ENCODE results near the gene UTF1. TPM values are rescaled to one million over a fixed set of nuclear protein-coding genes. Genes with fewer than 3 reads are reported as not detected.

The UTF1 gene
- total and polyA plus RNA-seq, 4 donors: not detected

GRCh38 chr10:133195096-133195495, 34.9 kb upstream of the UTF1 start:
- 87 to 92% methylated on average over 19 of the region's 19 CpGs for whole genome bisulfite sequencing, 2 donors

GRCh38 chr10:133195611-133196010, 34.4 kb upstream of the UTF1 start:
- ATAC-seq (ENCODE audit: low FRiP score) (no peak), DNase-seq (peak in 1 of 2 donors; percentile 21)
- no peak overlapping the region for H3K27ac ChIP-seq (ENCODE audit: low read depth in 1 of 2, low read length in 2 of 2)

More at GRCh38 chr10:133195096-133195495, 34.9 kb upstream of the UTF1 start:
- Histone ChIP-seq H3K27ac (ENCODE audit: low read depth in 1 of 2, low read length in 2 of 2) (no peak overlapping the region), H3K4me3 (ENCODE audit: low read length in 2 of 2) (no peak overlapping the region), H3K27me3 (ENCODE audit: control insufficient read depth in 1 of 2, insufficient read depth in 2 of 2, low read length in 1 of 2) (no peaks in the 10 kb centered on the region), H3K36me3 (ENCODE audit: control insufficient read depth in 1 of 2, insufficient read depth in 2 of 2, low read length in 1 of 2) (no peaks in the 10 kb centered on the region), H3K9me3 (ENCODE audit: control insufficient read depth, low read length) (peaks cover 2% of the 10 kb centered on the region), H3K4me1 (ENCODE audit: control insufficient read depth in 1 of 2, insufficient read depth in 2 of 2, low read length in 2 of 2) (no peaks in the 10 kb centered on the region)
- DNase-seq (no peak), ATAC-seq (ENCODE audit: low FRiP score) (no peak)
- intact Hi-C loops (cut with DNase I): no loop called here

GRCh38 chr10:133196221-133196915, 33.6 kb upstream of the UTF1 start:
- Histone ChIP-seq H3K27ac (ENCODE audit: low read depth in 1 of 2, low read length in 2 of 2) (no peak overlapping the region), H3K9me3 (ENCODE audit: control insufficient read depth, low read length) (peaks cover 2% of the 10 kb centered on the region), H3K36me3 (ENCODE audit: control insufficient read depth in 1 of 2, insufficient read depth in 2 of 2, low read length in 1 of 2) (no peaks in the 10 kb centered on the region), H3K4me1 (ENCODE audit: control insufficient read depth in 1 of 2, insufficient read depth in 2 of 2, low read length in 2 of 2) (no peaks in the 10 kb centered on the region), H3K27me3 (ENCODE audit: control insufficient read depth in 1 of 2, insufficient read depth in 2 of 2, low read length in 1 of 2) (no peaks in the 10 kb centered on the region), H3K4me3 (ENCODE audit: low read length in 2 of 2) (no peak overlapping the region)
- no peak for DNase-seq
- intact Hi-C loops (cut with DNase I): no loop called here
- ATAC-seq (ENCODE audit: low FRiP score): no peak
- WGBS, 2 donors: 78 to 83% methylated on average over 24 of the region's 24 CpGs

More at GRCh38 chr10:133195611-133196010, 34.4 kb upstream of the UTF1 start:
- H3K4me1 ChIP-seq (ENCODE audit: control insufficient read depth in 1 of 2, insufficient read depth in 2 of 2, low read length in 2 of 2): no peaks in the 10 kb centered on the region
- peaks cover 2% of the 10 kb centered on the region for H3K9me3 ChIP-seq (ENCODE audit: control insufficient read depth, low read length)
- no peak overlapping the region for H3K4me3 ChIP-seq (ENCODE audit: low read length in 2 of 2)
- 93% methylated on average over 23 of the region's 23 CpGs for WGBS, 2 donors
- no peaks in the 10 kb centered on the region for H3K36me3 ChIP-seq (ENCODE audit: control insufficient read depth in 1 of 2, insufficient read depth in 2 of 2, low read length in 1 of 2)
- no peaks in the 10 kb centered on the region for H3K27me3 ChIP-seq (ENCODE audit: control insufficient read depth in 1 of 2, insufficient read depth in 2 of 2, low read length in 1 of 2)
- intact Hi-C loops (cut with DNase I): no loop called here

- no peaks in the 10 kb centered on the region for H3K4me1 ChIP-seq (ENCODE audit: control insufficient read depth in 1 of 2, insufficient read depth in 2 of 2, low read length in 2 of 2)
- H3K27me3 ChIP-seq (ENCODE audit: control insufficient read depth in 1 of 2, insufficient read depth in 2 of 2, low read length in 1 of 2): no peaks in the 10 kb centered on the region
- DNase-seq: no peak
- H3K36me3 ChIP-seq (ENCODE audit: control insufficient read depth in 1 of 2, insufficient read depth in 2 of 2, low read length in 1 of 2): no peaks in the 10 kb centered on the region
- H3K27ac ChIP-seq (ENCODE audit: low read depth in 1 of 2, low read length in 2 of 2): no peak overlapping the region
- H3K4me3 ChIP-seq (ENCODE audit: low read length in 2 of 2): no peak overlapping the region
- 89 to 92% methylated on average over 37 to 40 of the region's 40 CpGs for WGBS, 2 donors
- no peaks in the 10 kb centered on the region for H3K9me3 ChIP-seq (ENCODE audit: control insufficient read depth, low read length)
- intact Hi-C loops (cut with DNase I): no loop called here
- no peak for ATAC-seq (ENCODE audit: low FRiP score)
Measured at GRCh38 chr10:133196936-133197758, 32.9 kb upstream of the UTF1 start.

- no peaks in the 10 kb centered on the region for H3K36me3 ChIP-seq (ENCODE audit: control insufficient read depth in 1 of 2, insufficient read depth in 2 of 2, low read length in 1 of 2)
- 92 to 96% methylated on average over 9 of the region's 9 CpGs for WGBS, 2 donors
- no peak for DNase-seq
Measured at GRCh38 chr10:133197786-133198185, 32.2 kb upstream of the UTF1 start.

GRCh38 chr10:133198206-133198605, 31.8 kb upstream of the UTF1 start:
- ATAC-seq (ENCODE audit: low FRiP score) (no peak), DNase-seq (no peak)
- intact Hi-C loops (cut with DNase I): no loop called here
- Histone ChIP-seq H3K4me1 (ENCODE audit: control insufficient read depth in 1 of 2, insufficient read depth in 2 of 2, low read length in 2 of 2) (no peaks in the 10 kb centered on the region), H3K27me3 (ENCODE audit: control insufficient read depth in 1 of 2, insufficient read depth in 2 of 2, low read length in 1 of 2) (no peaks in the 10 kb centered on the region), H3K4me3 (ENCODE audit: low read length in 2 of 2) (no peak overlapping the region), H3K36me3 (ENCODE audit: control insufficient read depth in 1 of 2, insufficient read depth in 2 of 2, low read length in 1 of 2) (no peaks in the 10 kb centered on the region), H3K27ac (ENCODE audit: low read depth in 1 of 2, low read length in 2 of 2) (no peak overlapping the region), H3K9me3 (ENCODE audit: control insufficient read depth, low read length) (no peaks in the 10 kb centered on the region)
- 94 to 95% methylated on average over 21 to 26 of the region's 26 CpGs for WGBS, 2 donors

More at GRCh38 chr10:133197786-133198185, 32.2 kb upstream of the UTF1 start:
- ATAC-seq (ENCODE audit: low FRiP score): no peak
- no peaks in the 10 kb centered on the region for H3K27me3 ChIP-seq (ENCODE audit: control insufficient read depth in 1 of 2, insufficient read depth in 2 of 2, low read length in 1 of 2)
- no peak overlapping the region for H3K4me3 ChIP-seq (ENCODE audit: low read length in 2 of 2)
- intact Hi-C loops (cut with DNase I): no loop called here
- no peaks in the 10 kb centered on the region for H3K9me3 ChIP-seq (ENCODE audit: control insufficient read depth, low read length)
- no peaks in the 10 kb centered on the region for H3K4me1 ChIP-seq (ENCODE audit: control insufficient read depth in 1 of 2, insufficient read depth in 2 of 2, low read length in 2 of 2)
- no peak overlapping the region for H3K27ac ChIP-seq (ENCODE audit: low read depth in 1 of 2, low read length in 2 of 2)

GRCh38 chr10:133198621-133199487, 31.2 kb upstream of the UTF1 start:
- intact Hi-C loops (cut with DNase I): no loop called here

GRCh38 chr10:133199488-133199885, 30.5 kb upstream of the UTF1 start:
- Histone ChIP-seq H3K27ac (ENCODE audit: low read depth in 1 of 2, low read length in 2 of 2) (no peak overlapping the region), H3K9me3 (ENCODE audit: control insufficient read depth, low read length) (no peaks in the 10 kb centered on the region), H3K36me3 (ENCODE audit: control insufficient read depth in 1 of 2, insufficient read depth in 2 of 2, low read length in 1 of 2) (no peaks in the 10 kb centered on the region), H3K27me3 (ENCODE audit: control insufficient read depth in 1 of 2, insufficient read depth in 2 of 2, low read length in 1 of 2) (no peaks in the 10 kb centered on the region), H3K4me3 (ENCODE audit: low read length in 2 of 2) (no peak overlapping the region), H3K4me1 (ENCODE audit: control insufficient read depth in 1 of 2, insufficient read depth in 2 of 2, low read length in 2 of 2) (no peaks in the 10 kb centered on the region)
- ATAC-seq (ENCODE audit: low FRiP score): no peak
- DNase-seq: no peak
- WGBS, 2 donors: 89 to 91% methylated on average over 13 of the region's 13 CpGs
- intact Hi-C loops (cut with DNase I): no loop called here

More at GRCh38 chr10:133198621-133199487, 31.2 kb upstream of the UTF1 start:
- whole genome bisulfite sequencing, 2 donors: 86 to 91% methylated on average over 51 to 54 of the region's 54 CpGs
- Histone ChIP-seq H3K4me3 (ENCODE audit: low read length in 2 of 2) (no peak overlapping the region), H3K9me3 (ENCODE audit: control insufficient read depth, low read length) (no peaks in the 10 kb centered on the region), H3K36me3 (ENCODE audit: control insufficient read depth in 1 of 2, insufficient read depth in 2 of 2, low read length in 1 of 2) (no peaks in the 10 kb centered on the region), H3K27ac (ENCODE audit: low read depth in 1 of 2, low read length in 2 of 2) (no peak overlapping the region), H3K27me3 (ENCODE audit: control insufficient read depth in 1 of 2, insufficient read depth in 2 of 2, low read length in 1 of 2) (no peaks in the 10 kb centered on the region), H3K4me1 (ENCODE audit: control insufficient read depth in 1 of 2, insufficient read depth in 2 of 2, low read length in 2 of 2) (no peaks in the 10 kb centered on the region)
- ATAC-seq (ENCODE audit: low FRiP score) (no peak), DNase-seq (no peak)
